HL-60/S4 (cell line): ENCODE data around the gene VSIG10L2.
"Not testable (repeated sequence)": the region's sequence is repeated elsewhere in the genome, so short reads cannot be mapped to it uniquely, and the experiment has no call there.

Source experiments
- in situ Hi-C: fragments of 300-500 bp; cut with MboI; formaldehyde crosslinking; loops from 2 replicates; pipeline ENCODE4 v1.14.3; 2022; ENCODE audit warnings: low sequenced_read_pairs

The VSIG10L2 gene

GRCh38 chr11:125957618-125958332, 11.9 kb downstream of the VSIG10L2 start:
- in situ Hi-C loops = no loop called here

GRCh38 chr11:125958872-125959400, 13.1 kb downstream of the VSIG10L2 start:
- in situ Hi-C loops = no loop called here

GRCh38 chr11:125959511-125959910, 13.7 kb downstream of the VSIG10L2 start:
- in situ Hi-C loops = no loop called here

- in situ Hi-C loops = no loop called here
Measured at GRCh38 chr11:125959931-125960330, 14.1 kb downstream of the VSIG10L2 start.

- in situ Hi-C loops = no loop called here
Measured at GRCh38 chr11:125960771-125961170, 14.9 kb downstream of the VSIG10L2 start.

- in situ Hi-C loops = no loop called here
Measured at GRCh38 chr11:125967515-125967914, 21.7 kb downstream of the VSIG10L2 start.

GRCh38 chr11:125968354-125968753, 22.5 kb downstream of the VSIG10L2 start:
- in situ Hi-C loops = no loop called here

GRCh38 chr11:125971618-125972017, 25.8 kb downstream of the VSIG10L2 start:
- in situ Hi-C loops = no loop called here

- in situ Hi-C loops = no loop called here
Measured at GRCh38 chr11:125974284-125974683, 28.4 kb downstream of the VSIG10L2 start.

GRCh38 chr11:125975634-125976033, 29.8 kb downstream of the VSIG10L2 start:
- in situ Hi-C loops = no loop called here

GRCh38 chr11:125976156-125976555, 30.3 kb downstream of the VSIG10L2 start:
- in situ Hi-C loops = no loop called here

GRCh38 chr11:125977333-125977732, 31.5 kb downstream of the VSIG10L2 start:
- in situ Hi-C loops = no loop called here

GRCh38 chr11:125978181-125978716, 32.4 kb downstream of the VSIG10L2 start:
- in situ Hi-C loops = no loop called here

- in situ Hi-C loops = no loop called here
Measured at GRCh38 chr11:125978778-125979407, 33.0 kb downstream of the VSIG10L2 start.

GRCh38 chr11:125979511-125979910, 33.7 kb downstream of the VSIG10L2 start:
- in situ Hi-C loops = no loop called here

GRCh38 chr11:125980436-125980835, 34.6 kb downstream of the VSIG10L2 start:
- in situ Hi-C loops = no loop called here

- in situ Hi-C loops = no loop called here
Measured at GRCh38 chr11:125982348-125982730, 36.5 kb downstream of the VSIG10L2 start.

GRCh38 chr11:125985956-125986355, 40.1 kb downstream of the VSIG10L2 start:
- in situ Hi-C loops = not testable (repeated sequence)

- in situ Hi-C loops = no loop called here
Measured at GRCh38 chr11:125987066-125987641, 41.3 kb downstream of the VSIG10L2 start.

- in situ Hi-C loops = no loop called here
Measured at GRCh38 chr11:125990244-125990643, 44.4 kb downstream of the VSIG10L2 start.

- in situ Hi-C loops = no loop called here
Measured at GRCh38 chr11:125992893-125993292, 47.0 kb downstream of the VSIG10L2 start.

- in situ Hi-C loops = no loop called here
Measured at GRCh38 chr11:125994509-125994908, 48.7 kb downstream of the VSIG10L2 start.
